Adrenal gland (tissue), 12 donors: ENCODE data around the gene MMAB. TPM values are rescaled to one million over a fixed set of nuclear protein-coding genes. Genes with fewer than 3 reads are reported as not detected.

ENCODE experiments used
- DNase-seq, 7 donors: peaks; one replicate each; pipeline ENCODE4 v3.0.0-alpha.2; 2019 to 2020
- H3K27ac ChIP-seq, 5 donors: fragments of 200-600 bp; sonication (generic) in 4 of 5; 1 replicate in 3 of 5; 2 replicates in 2 of 5; pipeline versions ENCODE4 v1.5.1 to v1.8.0; 2016 to 2020; ENCODE audit warnings: mild to moderate bottlenecking in 1 of 5
- H3K27me3 ChIP-seq: fragments of 200-600 bp; 2 replicates; pipeline ENCODE4 v1.8.0; 2021
- H3K36me3 ChIP-seq, 2 donors: fragments of 200-600 bp; replicated peaks in 1 of 2; 1 replicate in 1 of 2; 2 replicates in 1 of 2; pipeline versions ENCODE4 v1.5.1 to v1.8.0; 2018 to 2022
- H3K4me1 ChIP-seq, 2 donors: fragments of 200-600 bp; replicated peaks in 1 of 2; 1 replicate in 1 of 2; 2 replicates in 1 of 2; pipeline versions ENCODE4 v1.5.1 to v1.8.0; 2018 to 2021
- H3K4me3 ChIP-seq, 4 donors: fragments of 200-600 bp; sonication (generic) in 3 of 4; one replicate each; pipeline ENCODE4 v1.5.1; 2016 to 2018
- H3K9me3 ChIP-seq, 3 donors: fragments of 200-600 bp; sonication (generic) in 1 of 3; replicated peaks in 1 of 3; 1 replicate in 2 of 3; 2 replicates in 1 of 3; pipeline versions ENCODE4 v1.5.1 to v1.8.0; 2016 to 2021
- CTCF ChIP-seq, 6 experiments: fragments of 450-650 bp in 4 of 6; fragments of 200-600 bp in 2 of 6; sonication (generic) in 1 of 6; IDR thresholded peaks; 1 replicate in 5 of 6; 2 replicates in 1 of 6; pipeline versions ENCODE4 v1.5.1 to v1.8.0; 2016 to 2021; ENCODE audit warnings: antibody characterized with exemption in 6 of 6, mild to moderate bottlenecking in 2 of 6, moderate library complexity in 1 of 6
- POLR2A ChIP-seq, 2 donors: fragments of 450-650 bp; IDR thresholded peaks; one replicate each; pipeline ENCODE4 v1.6.1; 2017; ENCODE audit warnings: antibody characterized with exemption in 2 of 2, mild to moderate bottlenecking in 2 of 2, moderate library complexity in 1 of 2
- WGBS, 4 donors: extraction: QIAGEN DNeasy Blood & Tissue Kit in 2 of 4; methylation state at CpG; one replicate each; pipeline versions ENCODE4 v1.1.5 to v1.1.7; 2013 to 2017; 5-methylcytosine and 5-hydroxymethylcytosine counted together
- intact Hi-C, 2 donors: fragments of 100-400 bp; cut with DNase I; formaldehyde crosslinking; loops; one replicate each; pipeline versions ENCODE4 v1.14.1 to v1.15.0; 2022 to 2023
- polyA plus RNA-seq, 3 donors: library from polyadenylated mRNA; stranded (reverse); fragments of 200-250 nt in 2 of 3; fragments of 350-450 nt in 1 of 3; fragmentation: Illumina TruSeq in 1 of 3; extraction: RNeasy Lipid Tissue Mini Kit (QIAGEN cat#74804) in 1 of 3; gene quantifications; one replicate each; pipeline ENCODE4 v1.2.3, GENCODE V29; 2013 to 2014
- total RNA-seq, 9 donors: library from RNA; depleted of rRNA in 4 of 9; stranded (reverse); fragments of >200 nt in 4 of 9; fragments of 120-200 nt in 1 of 9; fragmentation: NEBNext Ultra II Directional in 1 of 9; extraction: Animal tissue kit (Norgen Biotek cat#: 25700) in 1 of 9; gene quantifications; one replicate each; pipeline versions ENCODE4 v1.1.0 to v1.2.4, GENCODE V29; 2013 to 2023
- donor health status: healthy with polysubstance abuse.
- donor health status: Bipolar disorder and iron deficiency.
- donor health status: DM: yes; HTN: yes; CAD: no.
- donor health status: DM: no; HTN: no; CAD: no.
- donor health status: DM: no; HTN: no; CAD: no.
- donor health status: DM: yes; HTN: yes; CAD: no.

Gene MMAB
- total and polyA plus RNA-seq, 12 donors = 52.3 to 238 (median 90.0) TPM

- intact Hi-C loops = no loop called here
- no peak for DNase-seq
- H3K4me1 ChIP-seq = peaks cover 0 to 16% of the 10 kb centered on the region in 2 donors
These were observed 6.9 kb downstream of the MMAB start for GRCh38 chr12:109566424-109566823.

GRCh38 chr12:109563291-109564284, 9.7 kb downstream of the MMAB start:
- Histone ChIP-seq H3K4me3 (no peak overlapping the region), H3K27me3 (no peaks in the 10 kb centered on the region), H3K36me3 (peaks cover 0 to 25% of the 10 kb centered on the region in 2 donors), H3K27ac (peak overlapping the region in 1 of 5 donors; percentile 10), H3K9me3 (no peaks in the 10 kb centered on the region), H3K4me1 (peaks cover 0 to 13% of the 10 kb centered on the region in 2 donors)
- no peak for TF ChIP-seq CTCF (IDR thresholded peaks at IDR 0.05)
- TF ChIP-seq POLR2A (IDR thresholded peaks at IDR 0.05) = no peak
- intact Hi-C loops = no loop called here
- 80 to 91% (median 84%) methylated on average over 17 to 30 of the region's 30 CpGs for WGBS, 4 donors
- no peak for DNase-seq

More at GRCh38 chr12:109566424-109566823, 6.9 kb downstream of the MMAB start:
- 94 to 95% (median 95%) methylated on average over 3 to 8 of the region's 8 CpGs for WGBS, 4 donors
- Histone ChIP-seq H3K36me3 (peaks cover 0 to 26% of the 10 kb centered on the region in 2 donors), H3K9me3 (no peaks in the 10 kb centered on the region), H3K4me3 (no peak overlapping the region), H3K27me3 (no peaks in the 10 kb centered on the region), H3K27ac (no peak overlapping the region)
- no peak for TF ChIP-seq CTCF (IDR thresholded peaks at IDR 0.05)
- TF ChIP-seq POLR2A (IDR thresholded peaks at IDR 0.05) = no peak

- no peaks in the 10 kb centered on the region for H3K27me3 ChIP-seq
- no peak for DNase-seq
- 89 to 95% (median 93%) methylated on average over 4 of the region's 4 CpGs for WGBS, 4 donors
- H3K4me3 ChIP-seq = no peak overlapping the region
- no peak overlapping the region for H3K27ac ChIP-seq
- H3K9me3 ChIP-seq = no peaks in the 10 kb centered on the region
- peaks cover 0 to 6% of the 10 kb centered on the region in 2 donors for H3K4me1 ChIP-seq
- intact Hi-C loops = no loop called here
- TF ChIP-seq CTCF (IDR thresholded peaks at IDR 0.05) (no peak), POLR2A (IDR thresholded peaks at IDR 0.05) (no peak)
- H3K36me3 ChIP-seq = peaks cover 0 to 20% of the 10 kb centered on the region in 2 donors
These were observed 10.4 kb downstream of the MMAB start for GRCh38 chr12:109562871-109563270.

GRCh38 chr12:109561711-109562030, 11.6 kb downstream of the MMAB start:
- no peaks in the 10 kb centered on the region for H3K9me3 ChIP-seq
- H3K27ac ChIP-seq = no peak overlapping the region
- H3K27me3 ChIP-seq = no peaks in the 10 kb centered on the region
- DNase-seq = no peak
- intact Hi-C loops = no loop called here
- no peaks in the 10 kb centered on the region for H3K4me1 ChIP-seq
- H3K36me3 ChIP-seq = peaks cover 0 to 20% of the 10 kb centered on the region in 2 donors
- TF ChIP-seq CTCF (IDR thresholded peaks at IDR 0.05) (no peak), POLR2A (IDR thresholded peaks at IDR 0.05) (no peak)
- no peak overlapping the region for H3K4me3 ChIP-seq
- WGBS, 4 donors = 84 to 97% (median 96%) methylated on average over 6 to 10 of the region's 10 CpGs
